ENCODE data around the gene SFPQ.

DNA sequence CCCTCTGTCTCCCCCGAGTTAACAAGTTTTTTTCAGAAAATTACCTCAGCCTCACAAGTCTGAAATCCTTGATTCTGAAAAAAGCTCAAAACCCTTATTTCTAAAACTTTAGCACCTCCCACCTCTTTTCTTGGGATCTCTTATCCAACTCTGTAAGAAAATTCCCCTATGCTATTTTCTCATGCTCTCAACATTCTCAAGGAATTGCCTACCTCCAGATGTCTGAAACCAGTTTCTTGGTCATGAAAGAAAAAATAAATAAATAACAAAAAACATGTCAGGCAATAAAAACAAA is 18.1 kb upstream of the SFPQ start:
- TF ChIP-seq TAF1 (IDR thresholded peaks at IDR 0.05; ENCODE audit: low read depth, low read length) (no peak), POLR2AphosphoS5 (IDR thresholded peaks at IDR 0.05; ENCODE audit: low read depth, low read length) (no peak), POLR2A (IDR thresholded peaks at IDR 0.05; ENCODE audit: low read depth, low read length) (no peak), PAX5 (IDR thresholded peaks at IDR 0.05; ENCODE audit: insufficient read depth, low read length, severe bottlenecking) (no peak), POU2F2 (IDR thresholded peaks at IDR 0.05; ENCODE audit: low read depth, low read length) (no peak)

Data from GM12891 (cell line).